Fibroblast of lung (primary cell): Measurements from ENCODE around the gene AGTPBP1.

Experiments
- EZH2 ChIP-seq: IDR thresholded peaks from 2 replicates; pipeline ENCODE4 v1.5.1; 2012; ENCODE audit warnings: low read length, control low read depth, mild to moderate bottlenecking; ENCODE audit errors: missing control alignments
- TF ChIP-seq, protein P1 (sequence below), 2 donors: IDR thresholded peaks in 1 of 2; conservative IDR thresholded peaks in 1 of 2; 1 replicate in 1 of 2; 2 replicates in 1 of 2; pipeline ENCODE4 v1.5.1; 2011 to 2012; ENCODE audit warnings: low read length in 2 of 2, control low read depth in 1 of 2, inconsistent platforms in 1 of 2, low read depth in 1 of 2, mild to moderate bottlenecking in 1 of 2

DNA sequence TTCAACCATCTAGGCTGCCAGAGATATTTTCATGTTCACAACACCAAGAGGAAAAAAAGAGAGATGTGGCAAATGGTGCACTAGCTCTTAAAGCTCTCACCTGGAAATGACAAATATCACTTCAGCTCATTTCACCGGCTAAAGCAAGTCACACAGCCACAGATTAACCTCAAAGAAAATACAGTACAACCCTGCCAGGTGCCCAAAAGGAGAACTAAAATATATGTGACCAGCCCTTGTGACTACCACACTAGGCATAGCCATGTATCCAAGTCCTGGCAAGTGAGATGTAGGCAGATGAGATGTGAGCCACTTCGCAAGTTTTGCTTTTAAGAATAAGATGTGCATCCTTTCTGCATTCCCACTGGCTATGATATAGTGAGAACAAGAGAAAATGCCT, 41.4 kb downstream of the AGTPBP1 start:
- TF ChIP-seq, protein P1, sequence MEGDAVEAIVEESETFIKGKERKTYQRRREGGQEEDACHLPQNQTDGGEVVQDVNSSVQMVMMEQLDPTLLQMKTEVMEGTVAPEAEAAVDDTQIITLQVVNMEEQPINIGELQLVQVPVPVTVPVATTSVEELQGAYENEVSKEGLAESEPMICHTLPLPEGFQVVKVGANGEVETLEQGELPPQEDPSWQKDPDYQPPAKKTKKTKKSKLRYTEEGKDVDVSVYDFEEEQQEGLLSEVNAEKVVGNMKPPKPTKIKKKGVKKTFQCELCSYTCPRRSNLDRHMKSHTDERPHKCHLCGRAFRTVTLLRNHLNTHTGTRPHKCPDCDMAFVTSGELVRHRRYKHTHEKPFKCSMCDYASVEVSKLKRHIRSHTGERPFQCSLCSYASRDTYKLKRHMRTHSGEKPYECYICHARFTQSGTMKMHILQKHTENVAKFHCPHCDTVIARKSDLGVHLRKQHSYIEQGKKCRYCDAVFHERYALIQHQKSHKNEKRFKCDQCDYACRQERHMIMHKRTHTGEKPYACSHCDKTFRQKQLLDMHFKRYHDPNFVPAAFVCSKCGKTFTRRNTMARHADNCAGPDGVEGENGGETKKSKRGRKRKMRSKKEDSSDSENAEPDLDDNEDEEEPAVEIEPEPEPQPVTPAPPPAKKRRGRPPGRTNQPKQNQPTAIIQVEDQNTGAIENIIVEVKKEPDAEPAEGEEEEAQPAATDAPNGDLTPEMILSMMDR (conservative IDR thresholded peaks at IDR 0.05 in 1 of 2, IDR thresholded peaks at IDR 0.05 in 1 of 2; ENCODE audit: low read depth in 1 of 2, low read length in 2 of 2): no peak
- TF ChIP-seq EZH2: no peak
